GM12874 (cell line): ENCODE data around the gene NFIB.

Source experiments
- CTCF ChIP-seq: IDR thresholded peaks from 2 replicates; pipeline ENCODE4 v1.5.1; 2011; ENCODE audit warnings: low read depth, mild to moderate bottlenecking, control low read depth, low read length, moderate library complexity; ENCODE audit not compliant: insufficient read depth

The NFIB gene

GRCh38 chr9:14316602-14317300 lies 2.8 kb upstream of the NFIB start:
- no peak for TF ChIP-seq CTCF

- no peak for TF ChIP-seq CTCF
These were observed 2.1 kb upstream of the NFIB start for GRCh38 chr9:14315875-14316601.

- TF ChIP-seq CTCF = no peak
These were observed 1.3 kb upstream of the NFIB start for GRCh38 chr9:14314929-14315874.

GRCh38 chr9:14314424-14314928 lies 535 bp upstream of the NFIB start:
- no peak for TF ChIP-seq CTCF

- no peak for TF ChIP-seq CTCF
These were observed 482 bp downstream of the NFIB start for GRCh38 chr9:14313378-14313940.

- no peak for TF ChIP-seq CTCF
These were observed 1.1 kb downstream of the NFIB start for GRCh38 chr9:14312719-14313377.
